Stimulated activated CD4-positive, alpha-beta T cell treated with anti-CD3 and anti-CD28 coated beads, Interleukin-15, amount 100 ng/mL, for 24 hours (primary cell): ENCODE data around the gene IMPDH1.
A peak's percentile ranks its signal among the peaks of the same experiment; 100 is the strongest.
"Not testable (repeated sequence)": the region's sequence is repeated elsewhere in the genome, so short reads cannot be mapped to it uniquely, and the experiment has no call there.

Experiments used
- DNase-seq: peaks from one replicate; pipeline ENCODE4 v3.0.0-alpha.2; 2020

Gene IMPDH1

DNA sequence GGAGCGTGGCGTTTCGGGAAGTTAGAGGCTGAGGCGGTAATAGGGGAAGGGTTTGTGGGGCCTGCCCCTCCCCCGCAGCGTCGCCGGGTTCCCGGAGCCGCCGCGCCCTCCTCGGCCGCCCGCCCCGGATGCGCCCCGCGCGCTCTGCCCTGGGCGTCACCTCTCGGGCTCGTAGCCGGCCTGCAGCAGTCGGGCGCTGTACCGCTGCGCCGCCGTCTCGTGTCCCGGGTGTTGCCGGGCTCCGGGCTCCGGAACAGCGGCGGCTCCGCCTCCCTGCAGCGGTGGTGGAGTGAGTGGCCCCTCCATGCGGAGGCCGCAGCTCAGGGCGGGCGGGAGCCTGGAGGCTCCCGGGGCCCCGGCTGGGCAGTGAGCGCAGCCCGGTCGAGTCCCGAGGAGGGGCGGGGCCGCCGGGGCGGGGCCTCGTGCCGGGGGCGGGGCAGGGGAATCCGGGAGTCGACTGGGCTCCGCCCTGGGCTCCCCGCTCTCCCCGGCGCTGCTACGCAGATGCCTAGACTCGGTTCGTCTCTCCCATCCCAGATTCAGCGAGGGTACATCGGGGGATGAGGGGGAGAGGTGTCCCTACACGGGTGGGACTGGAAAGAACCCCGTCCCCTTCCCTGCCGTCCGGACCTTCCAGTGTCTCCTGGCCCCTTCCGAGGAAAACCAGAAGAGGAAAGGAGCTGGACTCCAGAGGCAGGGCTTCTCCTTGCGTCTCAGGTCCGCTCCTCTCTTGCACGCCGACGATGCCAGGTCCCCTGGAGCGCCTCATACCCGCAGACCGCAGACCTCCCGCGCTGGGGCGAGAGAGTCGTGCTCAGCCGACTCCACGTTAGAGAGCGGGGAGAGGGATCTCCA is at the start of gene IMPDH1:
Gene IMPDH1 (minus strand): TSS at position 387 of the 855 bp plus-strand sequence. CDS start 81 bp downstream, at position 306.
- peak; percentile 94 for DNase-seq

GRCh38 chr7:128459394-128459878 is 49.7 kb upstream of the IMPDH1 start:
- DNase-seq, result peak; percentile 65

- peak; percentile 55 for DNase-seq
Observed at GRCh38 chr7:128458956-128459355, 49.2 kb upstream of the IMPDH1 start.

- DNase-seq, result not testable (repeated sequence)
Observed at GRCh38 chr7:128457385-128457784, 47.6 kb upstream of the IMPDH1 start.

DNA sequence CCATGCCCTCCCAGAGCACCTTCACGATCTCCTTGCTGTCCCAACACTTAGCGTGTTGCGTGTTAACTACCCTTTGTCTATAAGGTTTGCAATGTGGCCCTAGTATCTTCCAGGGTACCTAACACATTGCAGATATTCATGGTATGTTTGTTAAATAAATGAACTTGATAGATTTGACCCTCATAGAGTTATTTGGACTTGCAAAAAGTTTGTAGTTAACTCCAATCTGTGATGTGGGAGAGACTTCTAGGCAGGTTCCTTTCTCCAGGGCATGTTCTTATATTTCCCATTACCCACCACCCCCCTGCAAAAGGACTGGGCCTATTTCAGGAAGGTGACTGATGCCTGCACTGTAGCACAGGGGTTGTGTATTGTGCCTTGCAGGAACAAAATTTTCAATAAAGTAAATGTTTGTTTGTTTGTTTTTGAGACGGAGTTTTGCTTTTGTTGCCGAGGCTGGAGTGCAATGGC is 46.5 kb upstream of the IMPDH1 start:
- no peak for DNase-seq

DNA sequence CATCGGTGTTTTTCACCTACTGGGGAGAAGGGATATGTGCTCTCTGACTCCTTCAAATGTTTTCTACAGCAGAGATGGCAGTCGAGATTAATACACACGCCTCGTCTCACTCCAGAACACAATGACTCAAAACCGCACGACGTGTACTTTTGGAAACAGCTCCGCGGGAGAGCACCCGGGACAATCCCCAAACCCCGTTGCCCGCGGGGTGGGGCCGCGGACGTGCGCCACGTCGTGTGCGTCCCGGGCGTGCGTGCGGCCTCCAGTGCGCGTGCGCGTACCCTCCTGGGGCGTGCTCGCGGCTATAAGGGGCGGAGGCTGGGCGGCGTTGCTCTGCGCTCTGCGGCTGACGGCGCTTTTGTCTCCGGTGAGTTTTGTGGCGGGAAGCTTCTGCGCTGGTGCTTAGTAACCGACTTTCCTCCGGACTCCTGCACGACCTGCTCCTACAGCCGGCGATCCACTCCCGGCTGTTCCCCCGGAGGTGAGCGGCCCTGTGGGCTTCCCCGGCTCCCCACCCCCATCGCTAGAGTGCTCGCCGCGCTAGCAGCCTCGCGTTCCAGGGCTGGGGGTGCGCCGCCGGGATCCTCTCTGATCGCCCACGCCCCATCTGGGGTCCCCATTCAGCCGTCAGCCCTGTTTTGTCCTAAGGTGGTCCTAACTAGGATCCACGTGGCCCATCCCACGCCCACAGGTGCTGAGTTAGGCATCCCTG is 45.9 kb upstream of the IMPDH1 start, which contains the start of gene HILPDA:
Gene HILPDA (plus strand): TSS at position 336 of the 712 bp plus-strand sequence. CDS start 1,391 bp downstream, outside the sequence.
- DNase-seq, result peak; percentile 96

DNA sequence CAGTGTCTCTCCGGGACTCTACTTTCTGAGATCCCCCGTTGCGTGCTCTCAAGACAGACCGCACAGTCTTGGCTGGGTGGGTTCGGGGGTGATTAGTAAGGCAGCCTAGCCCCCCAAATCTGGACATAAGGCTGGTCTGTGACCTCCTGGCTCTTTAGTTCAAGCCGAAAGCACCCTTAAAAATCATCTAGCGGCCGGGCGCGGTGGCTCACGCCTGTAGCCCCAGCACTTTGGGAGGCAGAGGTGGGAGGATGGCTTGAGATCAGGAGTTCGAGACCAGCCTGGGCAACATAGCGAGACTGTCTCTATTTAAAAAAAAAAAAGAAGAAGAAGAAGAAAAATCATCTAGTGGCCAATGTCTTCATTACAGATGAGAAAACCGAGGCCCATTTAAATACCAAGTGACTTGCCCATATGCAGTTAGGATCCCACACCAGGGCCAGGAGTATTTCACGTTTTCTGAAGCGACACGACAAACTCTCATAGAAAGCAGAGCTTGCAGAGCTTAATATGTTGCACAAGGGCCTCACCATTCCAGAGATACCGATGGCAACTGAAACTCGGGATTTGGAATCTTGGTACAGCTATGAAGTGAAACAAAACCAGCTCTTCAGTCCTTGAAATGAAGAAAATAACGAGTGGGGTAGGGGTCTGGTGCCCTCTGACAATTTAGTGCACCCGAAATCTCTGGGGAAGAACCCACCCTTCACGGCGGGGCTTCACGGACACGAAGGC is 45.2 kb upstream of the IMPDH1 start:
- no peak for DNase-seq

DNA sequence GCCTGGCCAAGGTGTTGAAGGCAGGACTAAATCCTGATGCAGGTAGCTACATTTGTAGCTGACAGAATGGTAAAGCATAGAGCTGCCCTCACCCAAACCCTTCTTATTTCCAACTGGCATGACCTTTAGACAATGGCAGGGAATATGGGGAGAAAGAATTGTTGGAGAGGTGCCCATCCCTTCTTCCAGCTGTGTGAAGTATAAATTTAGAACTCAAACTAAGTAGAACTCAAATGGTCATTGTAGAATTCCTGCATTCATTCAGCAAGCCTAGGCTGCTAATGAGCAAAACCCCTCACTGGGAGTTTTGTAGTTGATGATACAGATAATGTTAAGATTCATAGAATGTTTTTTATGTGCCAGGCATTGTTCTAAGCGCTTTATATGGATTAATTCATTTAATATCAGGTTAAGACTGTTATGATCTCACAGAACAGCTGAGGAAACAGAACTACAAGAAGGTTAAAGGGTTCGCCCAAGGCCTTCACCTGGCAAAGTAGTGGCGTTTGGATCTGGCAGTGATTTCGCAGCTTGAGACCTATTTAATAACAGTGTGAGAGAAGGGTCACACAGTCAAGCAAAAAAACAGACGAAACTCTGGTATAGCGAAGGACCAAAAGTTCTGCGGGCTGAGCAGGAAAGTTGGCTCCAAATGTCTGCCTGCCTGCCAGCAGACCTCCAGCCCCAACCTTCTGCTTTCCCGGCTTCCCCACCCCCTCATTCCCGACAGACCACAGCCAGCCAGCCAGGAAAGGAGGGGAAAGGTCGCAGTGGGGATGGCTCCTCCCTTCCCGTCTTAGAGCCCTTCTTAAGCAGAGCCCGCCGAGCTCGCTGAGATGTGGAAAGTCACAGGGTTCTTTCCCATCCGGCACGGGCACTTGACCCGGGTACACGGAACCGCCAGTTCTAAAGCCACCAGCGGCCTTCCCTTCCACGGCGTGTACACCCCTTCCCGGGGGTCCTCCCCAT is 44.3 kb upstream of the IMPDH1 start:
- no peak for DNase-seq

- no peak for DNase-seq
Observed at GRCh38 chr7:128452552-128452951, 42.8 kb upstream of the IMPDH1 start.

GRCh38 chr7:128450913-128451312 is 41.1 kb upstream of the IMPDH1 start:
- DNase-seq, result no peak

DNA sequence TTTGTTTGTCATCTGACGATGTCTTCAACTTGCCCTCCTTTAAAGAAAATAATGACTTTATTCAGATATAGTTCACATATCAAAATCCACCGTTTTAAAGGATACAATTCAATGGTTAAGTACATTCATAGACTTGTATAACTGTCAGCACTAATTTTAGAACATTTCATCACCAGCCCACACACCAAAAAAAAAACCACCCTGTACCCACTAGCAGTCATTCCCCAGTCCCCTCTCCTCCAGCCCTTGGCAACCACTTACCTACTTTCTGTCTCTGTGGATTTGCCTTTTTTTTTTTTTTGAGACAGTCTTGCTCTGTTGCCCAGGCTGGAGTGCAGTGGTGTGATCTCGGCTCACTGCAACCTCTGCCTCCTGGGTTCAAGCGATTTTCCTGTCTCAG is 40.6 kb upstream of the IMPDH1 start:
- no peak for DNase-seq

GRCh38 chr7:128448751-128449302 is 39.0 kb upstream of the IMPDH1 start:
- DNase-seq, result no peak

DNA sequence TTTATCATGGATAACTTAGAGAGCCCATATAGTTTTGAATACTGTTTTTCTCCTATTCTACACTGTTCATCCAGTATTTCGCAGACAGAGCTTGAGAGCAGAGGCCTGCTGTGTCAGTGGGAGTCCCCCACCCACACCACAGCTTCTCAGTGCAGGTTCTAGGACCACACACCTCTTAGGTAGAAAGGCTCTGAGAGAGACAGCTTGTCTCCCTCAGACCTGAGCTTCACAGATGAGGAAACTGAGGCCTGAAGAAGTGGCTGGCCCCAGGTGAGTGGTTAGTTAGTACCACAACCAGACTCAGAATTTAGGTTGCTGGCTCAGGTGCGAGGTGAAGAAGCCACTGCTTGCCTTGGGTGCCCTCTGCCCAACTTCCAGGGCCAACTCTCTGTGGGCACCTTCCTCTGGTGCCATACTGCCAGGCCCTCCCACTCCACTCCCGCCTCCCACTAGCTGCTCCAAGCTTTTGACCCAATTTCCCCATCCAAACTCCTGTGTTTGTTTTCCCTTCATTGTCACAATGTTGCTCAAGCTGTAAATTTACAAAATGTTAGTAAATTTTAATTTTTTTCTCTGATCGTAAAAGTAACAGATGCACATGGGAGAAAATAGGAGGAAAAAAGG is 38.3 kb upstream of the IMPDH1 start:
- no peak for DNase-seq

DNA sequence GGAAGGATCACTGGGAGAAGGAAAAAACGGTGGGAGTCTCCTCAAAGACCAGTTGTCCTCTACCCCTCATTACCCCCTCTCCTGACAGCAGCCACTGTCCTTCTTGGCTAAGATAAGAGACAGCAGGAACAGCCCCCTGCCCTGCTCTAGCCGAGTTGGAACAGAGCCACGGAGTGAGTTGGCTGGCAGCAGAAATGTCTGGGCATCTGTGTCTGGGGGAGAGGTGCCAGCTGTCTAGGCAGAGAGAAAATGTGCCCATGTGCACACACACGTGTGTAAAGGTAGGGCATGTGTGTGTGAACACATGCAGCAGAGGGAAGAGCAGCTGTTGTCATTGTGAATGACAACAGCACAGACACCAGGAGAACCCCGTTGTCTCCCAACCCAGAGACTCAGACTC is 36.5 kb upstream of the IMPDH1 start:
- DNase-seq, result no peak

DNA sequence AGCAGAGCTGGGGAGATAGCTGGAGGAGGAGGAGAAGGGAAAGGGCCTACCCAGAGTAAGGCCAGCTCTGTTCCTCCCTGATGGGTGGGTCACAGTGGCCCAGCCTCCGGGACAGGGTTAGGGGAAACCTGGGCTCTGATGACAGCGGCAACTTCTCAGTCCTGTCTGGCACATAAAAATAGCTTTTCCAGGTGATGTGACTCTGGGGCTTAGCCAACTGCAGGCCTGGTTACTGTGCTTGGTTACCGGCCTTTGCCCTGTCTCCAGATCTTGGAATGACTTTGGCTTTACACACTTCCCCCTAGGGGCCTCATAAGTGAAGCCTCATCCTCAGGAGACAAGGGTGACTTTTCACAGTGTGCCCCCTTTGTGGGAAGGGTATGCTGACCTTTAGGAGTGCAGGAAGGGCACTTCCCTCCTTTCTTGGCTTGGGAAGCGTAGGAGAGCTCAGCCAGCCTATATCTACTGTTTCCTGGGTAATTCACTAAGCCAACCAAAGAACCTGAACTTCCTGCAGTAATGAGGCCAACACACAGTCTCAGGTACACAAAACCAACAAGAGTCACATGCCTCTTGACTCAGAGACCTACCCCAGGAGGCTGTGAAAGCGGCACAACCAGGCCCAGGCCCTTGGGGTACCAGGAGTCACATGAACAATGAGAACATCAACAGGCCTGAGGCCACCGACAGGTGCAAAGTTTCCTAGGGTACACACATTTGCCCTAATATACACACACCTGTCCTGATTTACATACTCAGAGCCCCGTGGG is 34.2 kb upstream of the IMPDH1 start:
- DNase-seq, result no peak

DNA sequence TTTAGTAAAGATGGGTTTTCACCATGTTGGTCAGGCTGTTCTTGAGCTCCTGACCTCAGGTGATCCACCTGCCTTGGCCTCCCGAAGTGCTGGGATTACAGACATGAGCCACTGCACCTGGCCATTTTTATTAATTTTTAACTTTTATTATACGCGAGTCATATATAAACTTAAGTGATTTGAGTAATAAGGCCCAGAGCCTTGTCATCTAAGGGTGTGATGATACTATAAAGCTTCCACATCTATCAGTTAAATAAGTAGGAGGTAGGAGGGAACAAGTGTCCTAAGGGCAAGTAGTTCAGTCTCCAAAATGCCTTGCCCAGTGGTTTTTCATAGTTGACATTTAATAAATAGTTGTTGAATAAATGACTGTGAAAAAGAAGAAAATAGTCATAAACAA is 32.6 kb upstream of the IMPDH1 start:
- no peak for DNase-seq

DNA sequence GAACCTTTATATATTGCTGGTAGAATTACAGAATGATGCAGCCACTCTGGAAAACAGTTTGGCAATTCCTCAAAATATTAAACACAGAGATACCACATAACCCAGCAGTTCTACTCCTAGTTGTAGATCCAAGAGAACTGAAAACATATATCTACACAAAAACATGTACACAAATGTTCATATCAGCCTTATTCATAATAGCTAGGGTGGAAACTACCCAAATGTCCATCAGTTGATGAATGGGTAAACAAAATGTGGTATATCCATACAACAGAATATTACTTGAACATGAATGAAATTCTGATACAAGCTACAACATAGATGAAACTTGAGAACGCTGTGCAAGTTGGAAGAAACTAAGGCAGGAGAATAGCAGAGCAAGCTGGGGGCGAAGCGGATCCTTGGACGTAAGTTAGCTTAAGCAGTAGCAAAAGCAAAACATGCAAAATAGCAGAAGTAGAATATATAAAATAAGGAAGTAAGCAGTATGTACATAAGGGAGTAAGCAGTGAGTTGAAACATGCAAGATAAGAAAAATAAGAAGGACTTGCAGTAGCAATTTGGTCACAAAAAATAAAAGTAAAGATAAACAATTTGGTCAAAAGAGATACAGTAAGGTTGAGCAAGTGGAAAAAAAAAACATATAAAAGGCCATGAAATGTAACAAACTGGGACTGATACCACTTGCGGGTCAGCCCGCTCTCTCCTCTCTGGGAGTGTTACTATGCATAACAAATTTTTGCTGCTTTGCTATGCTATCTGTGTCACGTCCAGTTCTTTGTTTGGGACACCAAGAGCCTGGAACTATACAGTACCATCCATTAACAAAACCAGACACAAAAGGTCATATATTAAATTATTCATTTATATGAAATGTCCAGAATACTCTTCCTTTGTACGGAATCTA is 27.9 kb upstream of the IMPDH1 start:
- no peak for DNase-seq

GRCh38 chr7:128435327-128435686 is 25.5 kb upstream of the IMPDH1 start:
- DNase-seq, result no peak
